Measurements from ENCODE around the gene KCNH4. TPM values are rescaled to one million over a fixed set of nuclear protein-coding genes. Genes with fewer than 3 reads are reported as not detected.
A peak's percentile ranks its signal among the peaks of the same experiment; 100 is the strongest.

The KCNH4 gene
- total and polyA plus RNA-seq, 9 of the 15 experiments (the other 6 are each of a cell fraction or from before 2014, with no cell fraction given): 0.10 to 1.8 (median 0.50) TPM

- TF ChIP-seq ZNF232 (CRISPR knock-in tag; IDR thresholded peaks at IDR 0.05) (no peak), CTBP1 (IDR thresholded peaks at IDR 0.05; ENCODE audit: borderline replicate concordance) (peak; percentile 42; the same call in 1 of the 2 replicates), RUNX1 (IDR thresholded peaks at IDR 0.05; ENCODE audit: low read depth) (no peak), CTCF (IDR thresholded peaks at IDR 0.05 in 2 of 3, conservative IDR thresholded peaks at IDR 0.05 in 1 of 3; ENCODE audit: insufficient read depth in 2 of 3, low read depth in 1 of 3, low read length in 3 of 3) (peak; percentile 73 to 89 (median 77)), SMARCA4 (IDR thresholded peaks at IDR 0.05) (no peak)
Measured at GRCh38 chr17:42163113-42163512, 17.8 kb downstream of the KCNH4 start (continued).

DNA sequence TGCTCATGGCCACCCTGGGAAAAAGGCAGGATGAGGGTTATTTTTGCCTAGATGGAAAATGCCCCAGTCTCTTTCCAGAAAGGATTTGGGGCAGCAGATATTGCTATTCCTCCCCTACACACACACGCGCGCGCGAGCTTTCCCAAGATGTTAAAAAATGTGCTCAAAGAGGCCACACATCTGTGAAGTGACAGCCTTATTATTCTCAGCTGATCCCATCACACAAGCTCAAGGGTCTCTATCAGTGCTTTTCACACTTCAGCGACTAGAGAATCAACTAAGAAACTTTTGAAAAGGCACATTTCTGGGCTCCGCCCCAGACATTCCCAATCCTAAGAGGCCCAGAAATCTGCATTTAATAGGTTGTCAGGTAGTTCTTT, 20.4 kb downstream of the KCNH4 start:
- Histone ChIP-seq H3K9me1 (ENCODE audit: control insufficient read depth, insufficient read depth, low read length) (peaks cover 4% of the 10 kb centered on the region), H3K79me2 (ENCODE audit: control insufficient read depth, insufficient read depth, low read length) (no peaks in the 10 kb centered on the region), H3K4me1 (replicated peaks in 1 of 2; ENCODE audit: control insufficient read depth in 2 of 2, insufficient read depth in 2 of 2, low read length in 2 of 2) (peaks cover 7 to 30% of the 10 kb centered on the region in 2 experiments; a peak in 3 of 5 replicates), H3K27me3 (ENCODE audit: control insufficient read depth in 2 of 2, insufficient read depth in 2 of 2, low read length in 2 of 2) (no peaks in the 10 kb centered on the region), H3K9me3 (replicated peaks; ENCODE audit: control insufficient read depth, insufficient read depth, low read depth, low read length) (no peaks in the 10 kb centered on the region), H3K36me3 (ENCODE audit: control insufficient read depth, insufficient read depth, low read length) (no peaks in the 10 kb centered on the region), H3K9ac (ENCODE audit: insufficient read depth in 1 of 2, low read depth in 2 of 2, low read length in 2 of 2) (no peak overlapping the region), H4K20me1 (replicated peaks; ENCODE audit: control insufficient read depth, insufficient read depth, low read length) (no peaks in the 10 kb centered on the region; the same call in 1 of the 2 replicates), H3K27ac (ENCODE audit: extremely low read depth, low read depth, low read length) (no peak overlapping the region), H3K4me3 (no peak overlapping the region), H3K4me2 (ENCODE audit: insufficient read depth, low read length) (no peak overlapping the region), H2AFZ (ENCODE audit: low read depth, low read length) (no peak overlapping the region)
- FAIRE-seq: no peak
- WGBS (ENCODE audit: insufficient coverage, low coverage, missing lambda C conversion rate): 92% methylated on average over 7 of the region's 7 CpGs
- ChIA-PET POLR2A (interaction anchor here (1.0 kb wide), 1 partner anchor 8 kb away, joined by 3 read pairs; no protein-coding TSS in a partner anchor), CTCF (ENCODE audit: low intra/inter-chr PET ratio) (no interaction called here)
- in situ Hi-C loops (cut with MboI): no loop called here
- ATAC-seq: no peak
- TF ChIP-seq, protein P1, sequence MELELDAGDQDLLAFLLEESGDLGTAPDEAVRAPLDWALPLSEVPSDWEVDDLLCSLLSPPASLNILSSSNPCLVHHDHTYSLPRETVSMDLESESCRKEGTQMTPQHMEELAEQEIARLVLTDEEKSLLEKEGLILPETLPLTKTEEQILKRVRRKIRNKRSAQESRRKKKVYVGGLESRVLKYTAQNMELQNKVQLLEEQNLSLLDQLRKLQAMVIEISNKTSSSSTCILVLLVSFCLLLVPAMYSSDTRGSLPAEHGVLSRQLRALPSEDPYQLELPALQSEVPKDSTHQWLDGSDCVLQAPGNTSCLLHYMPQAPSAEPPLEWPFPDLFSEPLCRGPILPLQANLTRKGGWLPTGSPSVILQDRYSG (tag; conservative IDR thresholded peaks at IDR 0.05; ENCODE audit: low read depth): no peak
- TF ChIP-seq FOSL1 (tag; conservative IDR thresholded peaks at IDR 0.05) (no peak), POLR2G (IDR thresholded peaks at IDR 0.05; ENCODE audit: low read depth, low read length) (no peak), ZFP91 (CRISPR knock-in tag; IDR thresholded peaks at IDR 0.05) (no peak), FOXK2 (conservative IDR thresholded peaks at IDR 0.05 in 1 of 2, IDR thresholded peaks at IDR 0.05 in 1 of 2; ENCODE audit: low read depth in 2 of 2) (no peak), TFAM (CRISPR knock-in tag; conservative IDR thresholded peaks at IDR 0.05) (no peak), KDM5B (IDR thresholded peaks at IDR 0.05; ENCODE audit: insufficient replicate concordance, low read depth, low read length) (no peak), POLR2A (conservative IDR thresholded peaks at IDR 0.05) (no peak), HDAC8 (tag; IDR thresholded peaks at IDR 0.05) (no peak)
- intact Hi-C loops (cut with micrococcal nuclease): no loop called here
- BruUV-seq (replicated peaks): no TSS peak
- no peak for DNase-seq (ENCODE audit: extremely low read depth in 1 of 4, low spot score in 3 of 4)

Data from K562 (cell line).